ENCODE results near the gene ANGPTL4.

DNA sequence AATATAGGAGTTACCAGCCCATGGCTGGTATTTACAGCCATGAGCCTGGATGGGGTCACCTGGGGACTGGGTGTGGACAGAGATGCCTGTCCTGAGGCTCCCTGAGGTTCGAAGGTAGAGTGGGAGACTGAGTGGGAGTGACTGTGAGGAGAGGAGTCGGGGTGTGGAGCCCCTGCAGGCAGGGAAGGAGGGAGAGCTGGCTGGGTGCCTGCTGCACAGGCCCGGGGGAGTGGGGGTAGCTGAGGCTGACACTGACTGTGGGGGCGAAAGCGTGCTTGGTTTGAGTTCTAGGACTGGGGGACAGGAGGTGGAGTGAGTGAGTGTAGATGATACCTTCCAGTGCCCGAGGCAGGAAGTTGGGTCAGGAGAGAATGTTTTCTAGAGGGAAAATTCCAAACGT lies 33.3 kb downstream of the ANGPTL4 start:
- TF ChIP-seq, protein P1, sequence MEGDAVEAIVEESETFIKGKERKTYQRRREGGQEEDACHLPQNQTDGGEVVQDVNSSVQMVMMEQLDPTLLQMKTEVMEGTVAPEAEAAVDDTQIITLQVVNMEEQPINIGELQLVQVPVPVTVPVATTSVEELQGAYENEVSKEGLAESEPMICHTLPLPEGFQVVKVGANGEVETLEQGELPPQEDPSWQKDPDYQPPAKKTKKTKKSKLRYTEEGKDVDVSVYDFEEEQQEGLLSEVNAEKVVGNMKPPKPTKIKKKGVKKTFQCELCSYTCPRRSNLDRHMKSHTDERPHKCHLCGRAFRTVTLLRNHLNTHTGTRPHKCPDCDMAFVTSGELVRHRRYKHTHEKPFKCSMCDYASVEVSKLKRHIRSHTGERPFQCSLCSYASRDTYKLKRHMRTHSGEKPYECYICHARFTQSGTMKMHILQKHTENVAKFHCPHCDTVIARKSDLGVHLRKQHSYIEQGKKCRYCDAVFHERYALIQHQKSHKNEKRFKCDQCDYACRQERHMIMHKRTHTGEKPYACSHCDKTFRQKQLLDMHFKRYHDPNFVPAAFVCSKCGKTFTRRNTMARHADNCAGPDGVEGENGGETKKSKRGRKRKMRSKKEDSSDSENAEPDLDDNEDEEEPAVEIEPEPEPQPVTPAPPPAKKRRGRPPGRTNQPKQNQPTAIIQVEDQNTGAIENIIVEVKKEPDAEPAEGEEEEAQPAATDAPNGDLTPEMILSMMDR (IDR thresholded peaks at IDR 0.05; ENCODE audit: low read depth, low read length), result no peak
- TF ChIP-seq POLR2A (IDR thresholded peaks at IDR 0.05; ENCODE audit: extremely low read depth, insufficient read length) (no peak), MYC (IDR thresholded peaks at IDR 0.05; ENCODE audit: low read depth, low read length) (no peak)
- TF ChIP-seq, protein P2, sequence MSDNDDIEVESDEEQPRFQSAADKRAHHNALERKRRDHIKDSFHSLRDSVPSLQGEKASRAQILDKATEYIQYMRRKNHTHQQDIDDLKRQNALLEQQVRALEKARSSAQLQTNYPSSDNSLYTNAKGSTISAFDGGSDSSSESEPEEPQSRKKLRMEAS (IDR thresholded peaks at IDR 0.05; ENCODE audit: low read depth, low read length), result no peak
